Thyroid gland (tissue), 4 donors: Measurements from ENCODE around the gene FIGNL1.

Source experiments
- POLR2A ChIP-seq, 2 donors: fragments of 450-650 bp; IDR thresholded peaks; one replicate each; pipeline ENCODE4 v1.6.1; 2017; ENCODE audit warnings: antibody characterized with exemption in 2 of 2, mild to moderate bottlenecking in 2 of 2, moderate library complexity in 1 of 2
- TF ChIP-seq, protein P1 (sequence below), 6 experiments: fragments of 200-600 bp in 3 of 6; fragments of 450-650 bp in 3 of 6; sonication (generic) in 3 of 6; IDR thresholded peaks; one replicate each; pipeline ENCODE4 v1.5.1; 2016 to 2019; ENCODE audit warnings: antibody characterized with exemption in 6 of 6, mild to moderate bottlenecking in 2 of 6, inconsistent platforms in 1 of 6, moderate library complexity in 1 of 6

DNA sequence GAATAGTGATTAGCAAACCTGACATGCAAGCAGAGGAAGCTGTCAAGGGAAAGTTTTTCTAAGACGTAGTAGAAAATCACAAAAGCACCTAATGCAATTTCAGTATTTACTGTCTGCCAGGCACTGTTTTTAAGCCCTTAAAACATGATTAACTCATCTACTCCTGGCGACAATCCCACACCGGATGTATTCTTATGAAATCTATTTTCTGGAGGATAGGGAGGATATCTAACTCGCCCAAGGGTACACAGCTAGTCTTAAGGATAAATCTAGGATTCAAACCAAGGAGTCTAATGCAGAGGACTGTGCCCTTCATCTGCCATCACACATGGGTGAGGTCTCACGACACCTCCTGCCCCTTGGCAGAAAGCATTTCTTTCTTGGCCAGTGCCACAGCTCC, 47.8 kb upstream of the FIGNL1 start:
- no peak for TF ChIP-seq POLR2A (IDR thresholded peaks at IDR 0.05)
- TF ChIP-seq, protein P1, sequence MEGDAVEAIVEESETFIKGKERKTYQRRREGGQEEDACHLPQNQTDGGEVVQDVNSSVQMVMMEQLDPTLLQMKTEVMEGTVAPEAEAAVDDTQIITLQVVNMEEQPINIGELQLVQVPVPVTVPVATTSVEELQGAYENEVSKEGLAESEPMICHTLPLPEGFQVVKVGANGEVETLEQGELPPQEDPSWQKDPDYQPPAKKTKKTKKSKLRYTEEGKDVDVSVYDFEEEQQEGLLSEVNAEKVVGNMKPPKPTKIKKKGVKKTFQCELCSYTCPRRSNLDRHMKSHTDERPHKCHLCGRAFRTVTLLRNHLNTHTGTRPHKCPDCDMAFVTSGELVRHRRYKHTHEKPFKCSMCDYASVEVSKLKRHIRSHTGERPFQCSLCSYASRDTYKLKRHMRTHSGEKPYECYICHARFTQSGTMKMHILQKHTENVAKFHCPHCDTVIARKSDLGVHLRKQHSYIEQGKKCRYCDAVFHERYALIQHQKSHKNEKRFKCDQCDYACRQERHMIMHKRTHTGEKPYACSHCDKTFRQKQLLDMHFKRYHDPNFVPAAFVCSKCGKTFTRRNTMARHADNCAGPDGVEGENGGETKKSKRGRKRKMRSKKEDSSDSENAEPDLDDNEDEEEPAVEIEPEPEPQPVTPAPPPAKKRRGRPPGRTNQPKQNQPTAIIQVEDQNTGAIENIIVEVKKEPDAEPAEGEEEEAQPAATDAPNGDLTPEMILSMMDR (IDR thresholded peaks at IDR 0.05): no peak
